ENCODE results near the gene MAGI2. TPM values are rescaled to one million over a fixed set of nuclear protein-coding genes. Genes with fewer than 3 reads are reported as not detected.

Gene MAGI2
- total and polyA plus RNA-seq, 2 donors (not counting 3 experiments of a cell fraction or from before 2014, with no cell fraction given) = 0.28 to 6.0 TPM

DNA sequence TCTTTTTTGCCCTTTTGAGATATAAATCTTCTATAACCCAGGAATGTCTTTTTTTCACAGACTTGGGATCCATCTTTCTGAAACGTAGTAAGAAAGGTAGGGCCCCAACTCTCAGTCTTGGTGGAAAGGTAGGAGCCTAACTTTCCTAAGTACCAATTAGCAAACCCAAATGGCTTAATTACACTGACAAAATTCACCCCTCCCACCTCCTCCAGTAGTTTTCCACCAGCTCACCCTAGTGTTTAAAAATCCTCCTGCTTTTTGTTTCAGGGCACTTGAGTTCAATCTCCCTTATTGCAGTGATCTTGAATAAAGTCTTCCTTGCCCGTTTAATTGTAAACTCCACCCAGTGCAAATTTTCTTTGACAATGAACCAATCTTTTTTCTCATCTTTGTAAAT, 1054.9 kb downstream of the MAGI2 start:
- DNase-seq (ENCODE audit: low read depth, low spot score) (no peak), FAIRE-seq (no peak)
- dilution Hi-C loops (cut with MboI; ENCODE audit: extremely low pct_ligation_motif_present, low sequenced_read_pairs) = no loop called here
- intact Hi-C loops (cut with micrococcal nuclease) = no loop called here
- Histone ChIP-seq H3K4me1 (ENCODE audit: control insufficient read depth, extremely low read depth, insufficient read depth, low read length) (no peaks in the 10 kb centered on the region), H3K79me2 (ENCODE audit: control insufficient read depth, insufficient read depth, low read length) (no peaks in the 10 kb centered on the region), H3K4me2 (ENCODE audit: insufficient read depth, low read length) (no peak overlapping the region), H3K4me3 (replicated peaks in 1 of 3; ENCODE audit: insufficient read depth in 1 of 3, low read depth in 1 of 3, low read length in 3 of 3) (no peak overlapping the region), H3K9me1 (replicated peaks; ENCODE audit: control insufficient read depth, extremely low read depth, insufficient read depth, low read length) (no peaks in the 10 kb centered on the region), H2AFZ (ENCODE audit: low read depth, low read length) (no peak overlapping the region), H3K9me3 (replicated peaks; ENCODE audit: control insufficient read depth, insufficient read depth, low read length) (no peaks in the 10 kb centered on the region), H3K9ac (replicated peaks; ENCODE audit: extremely low read depth, insufficient read depth, low read length) (no peak overlapping the region), H3K36me3 (ENCODE audit: control insufficient read depth in 2 of 2, extremely low read depth in 1 of 2, insufficient read depth in 2 of 2, low read length in 2 of 2) (no peaks in the 10 kb centered on the region), H3K27ac (ENCODE audit: insufficient read depth, low read depth, low read length) (no peak overlapping the region), H4K20me1 (replicated peaks; ENCODE audit: control insufficient read depth, extremely low read depth, insufficient read depth, low read length) (no peaks in the 10 kb centered on the region), H3K27me3 (ENCODE audit: control insufficient read depth in 2 of 2, insufficient read depth in 2 of 2, low read length in 2 of 2) (no peaks in the 10 kb centered on the region)
- BruUV-seq (replicated peaks) = no TSS peak
- CTCF ChIA-PET = no interaction called here
- TF ChIP-seq JUN (IDR thresholded peaks at IDR 0.05; ENCODE audit: borderline replicate concordance, insufficient read depth, insufficient read length, low read depth) = no peak
- no peak for TF ChIP-seq POLR2AphosphoS5 (IDR thresholded peaks at IDR 0.05; ENCODE audit: insufficient read depth, low read depth, low read length)
- no peak for TF ChIP-seq EZH2 (IDR thresholded peaks at IDR 0.05; ENCODE audit: borderline replicate concordance, low read depth, low read length, severe bottlenecking)
- POLR2A ChIA-PET = no interaction called here

DNA sequence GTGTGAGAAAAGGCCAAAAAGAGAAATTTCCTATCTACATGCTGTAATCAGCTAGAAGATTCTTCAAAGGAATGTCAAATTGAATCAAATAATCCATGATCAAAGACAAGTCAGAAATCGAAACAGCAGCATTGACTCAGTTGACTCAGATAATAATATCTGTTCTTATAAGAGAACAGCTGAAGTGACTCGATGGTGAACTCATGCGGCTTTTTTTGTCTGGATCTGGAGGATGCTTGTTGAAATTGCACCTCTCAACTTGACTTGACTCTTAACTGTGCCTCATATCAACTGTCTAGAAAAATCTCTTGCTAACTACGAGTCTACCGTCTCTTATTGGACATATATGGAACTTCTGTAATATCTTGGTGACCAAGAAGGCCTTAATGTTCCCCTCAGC, 1055.4 kb downstream of the MAGI2 start:
- no peak for FAIRE-seq
- no TSS peak for BruUV-seq (replicated peaks)
- no peak for DNase-seq (ENCODE audit: low read depth, low spot score)
- intact Hi-C loops (cut with micrococcal nuclease) = no loop called here
- Histone ChIP-seq H3K27me3 (ENCODE audit: control insufficient read depth in 2 of 2, insufficient read depth in 2 of 2, low read length in 2 of 2) (no peaks in the 10 kb centered on the region), H3K4me1 (ENCODE audit: control insufficient read depth, extremely low read depth, insufficient read depth, low read length) (no peaks in the 10 kb centered on the region), H3K4me3 (replicated peaks in 1 of 3; ENCODE audit: insufficient read depth in 1 of 3, low read depth in 1 of 3, low read length in 3 of 3) (no peak overlapping the region), H4K20me1 (replicated peaks; ENCODE audit: control insufficient read depth, extremely low read depth, insufficient read depth, low read length) (no peaks in the 10 kb centered on the region), H3K27ac (ENCODE audit: insufficient read depth, low read depth, low read length) (no peak overlapping the region), H3K79me2 (ENCODE audit: control insufficient read depth, insufficient read depth, low read length) (no peaks in the 10 kb centered on the region), H3K9me1 (replicated peaks; ENCODE audit: control insufficient read depth, extremely low read depth, insufficient read depth, low read length) (no peaks in the 10 kb centered on the region), H3K4me2 (ENCODE audit: insufficient read depth, low read length) (no peak overlapping the region), H3K36me3 (ENCODE audit: control insufficient read depth in 2 of 2, extremely low read depth in 1 of 2, insufficient read depth in 2 of 2, low read length in 2 of 2) (no peaks in the 10 kb centered on the region), H3K9me3 (replicated peaks; ENCODE audit: control insufficient read depth, insufficient read depth, low read length) (no peaks in the 10 kb centered on the region), H2AFZ (ENCODE audit: low read depth, low read length) (no peak overlapping the region), H3K9ac (replicated peaks; ENCODE audit: extremely low read depth, insufficient read depth, low read length) (no peak overlapping the region)
- dilution Hi-C loops (cut with MboI; ENCODE audit: extremely low pct_ligation_motif_present, low sequenced_read_pairs) = no loop called here
- ChIA-PET POLR2A (no interaction called here), CTCF (no interaction called here)
- TF ChIP-seq, protein P1, sequence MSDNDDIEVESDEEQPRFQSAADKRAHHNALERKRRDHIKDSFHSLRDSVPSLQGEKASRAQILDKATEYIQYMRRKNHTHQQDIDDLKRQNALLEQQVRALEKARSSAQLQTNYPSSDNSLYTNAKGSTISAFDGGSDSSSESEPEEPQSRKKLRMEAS (IDR thresholded peaks at IDR 0.05; ENCODE audit: insufficient read depth, insufficient read length) = no peak
- TF ChIP-seq POLR2A (IDR thresholded peaks at IDR 0.05; ENCODE audit: low read depth, low read length) (no peak), GATA2 (IDR thresholded peaks at IDR 0.05; ENCODE audit: insufficient read depth, insufficient read length, low read depth, low read length) (no peak), EZH2 (IDR thresholded peaks at IDR 0.05; ENCODE audit: borderline replicate concordance, low read depth, low read length, severe bottlenecking) (no peak), JUN (IDR thresholded peaks at IDR 0.05; ENCODE audit: borderline replicate concordance, insufficient read depth, insufficient read length, low read depth) (no peak), FOS (IDR thresholded peaks at IDR 0.05; ENCODE audit: borderline replicate concordance, insufficient read depth, low read length) (no peak)
